Spleen (tissue), 7 donors: ENCODE results near the gene KLF15.

ENCODE experiments used
- CTCF ChIP-seq, 11 experiments: fragments of 200-600 bp in 7 of 11; fragments of 450-650 bp in 4 of 11; sonication (generic) in 4 of 11; IDR thresholded peaks in 8 of 11; conservative IDR thresholded peaks in 3 of 11; 1 replicate in 7 of 11; 2 replicates in 4 of 11; pipeline versions ENCODE4 v1.4.0 to v1.8.0; 2016 to 2021; ENCODE audit warnings: antibody characterized with exemption in 11 of 11, inconsistent platforms in 4 of 11, mild to moderate bottlenecking in 1 of 11
- POLR2A ChIP-seq, 3 donors: fragments of 450-650 bp; IDR thresholded peaks; one replicate each; pipeline ENCODE4 v1.5.1; 2017; ENCODE audit warnings: antibody characterized with exemption in 3 of 3, mild to moderate bottlenecking in 1 of 3
- donor health status: DM: no; HTN: no; CAD: no; lungs with moderate emphysema.
- donor health status: DM: no; HTN: no; CAD: no.
- donor health status: DM: no; HTN: no; CAD: no.

GRCh38 chr3:126346466-126346865 lies 10.7 kb downstream of the KLF15 start:
- TF ChIP-seq POLR2A (IDR thresholded peaks at IDR 0.05) (no peak), CTCF (IDR thresholded peaks at IDR 0.05 in 8 of 11, conservative IDR thresholded peaks at IDR 0.05 in 3 of 11) (no peak)
